Suprapubic skin (tissue), 4 donors: Measurements from ENCODE around the gene ERVW-1.

ENCODE experiments used
- EP300 ChIP-seq: sonication (generic); formaldehyde crosslinking; IDR thresholded peaks from one replicate; pipeline ENCODE4 v1.6.1; 2017; ENCODE audit warnings: antibody characterized with exemption
- POLR2A ChIP-seq, 2 donors: fragments of 450-650 bp; IDR thresholded peaks; one replicate each; pipeline ENCODE4 v1.6.1; 2017; ENCODE audit warnings: antibody characterized with exemption in 2 of 2, mild to moderate bottlenecking in 2 of 2, moderate library complexity in 2 of 2
- POLR2AphosphoS5 ChIP-seq, 3 donors: sonication (generic); formaldehyde crosslinking; IDR thresholded peaks; one replicate each; pipeline ENCODE4 v1.6.1; 2017; ENCODE audit warnings: antibody characterized with exemption in 3 of 3
- TF ChIP-seq, protein P1 (sequence below), 2 donors: fragments of 200-600 bp in 1 of 2; fragments of 450-650 bp in 1 of 2; sonication (generic) in 1 of 2; IDR thresholded peaks; one replicate each; pipeline ENCODE4 v1.5.1; 2016 to 2019; ENCODE audit warnings: antibody characterized with exemption in 2 of 2, mild to moderate bottlenecking in 1 of 2, moderate library complexity in 1 of 2

DNA sequence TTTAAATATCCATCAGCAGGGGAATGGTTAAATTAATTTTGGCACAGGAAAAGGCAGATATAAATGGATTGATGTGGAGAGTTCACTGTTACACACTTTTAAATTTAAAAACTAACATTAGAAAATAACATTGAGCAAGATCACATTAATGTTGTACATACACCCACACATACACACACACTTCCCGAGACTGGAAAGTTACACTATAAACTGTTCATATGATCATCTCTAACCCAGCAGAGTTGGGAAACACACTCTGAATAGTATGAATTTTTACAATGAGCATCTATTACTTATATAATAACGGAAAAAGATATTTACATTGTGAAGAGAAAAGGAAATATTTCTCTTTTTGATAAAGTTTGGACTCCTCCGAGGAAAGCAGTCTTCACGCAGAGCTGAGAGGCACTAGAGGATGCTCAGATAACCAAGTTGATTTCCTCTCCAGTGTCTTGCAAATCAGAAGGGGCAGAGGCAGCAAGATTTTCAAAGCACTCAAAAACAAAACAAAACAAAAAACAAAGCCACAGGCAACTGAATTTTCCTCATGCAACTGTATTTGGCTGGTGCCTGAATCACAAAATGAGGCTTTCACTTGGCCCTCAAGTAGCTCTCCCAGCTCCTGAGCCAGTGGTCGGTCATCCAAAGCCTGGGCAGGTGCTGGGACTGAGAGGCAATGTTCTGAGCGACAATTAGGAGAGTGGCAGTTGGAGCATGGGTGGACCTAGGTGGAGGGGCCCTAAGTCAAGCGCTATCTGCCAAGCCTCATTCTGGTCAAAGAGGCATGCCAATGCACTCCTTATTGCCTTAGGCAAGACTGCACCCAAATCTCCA lies 40.9 kb downstream of the ERVW-1 start:
- TF ChIP-seq, protein P1, sequence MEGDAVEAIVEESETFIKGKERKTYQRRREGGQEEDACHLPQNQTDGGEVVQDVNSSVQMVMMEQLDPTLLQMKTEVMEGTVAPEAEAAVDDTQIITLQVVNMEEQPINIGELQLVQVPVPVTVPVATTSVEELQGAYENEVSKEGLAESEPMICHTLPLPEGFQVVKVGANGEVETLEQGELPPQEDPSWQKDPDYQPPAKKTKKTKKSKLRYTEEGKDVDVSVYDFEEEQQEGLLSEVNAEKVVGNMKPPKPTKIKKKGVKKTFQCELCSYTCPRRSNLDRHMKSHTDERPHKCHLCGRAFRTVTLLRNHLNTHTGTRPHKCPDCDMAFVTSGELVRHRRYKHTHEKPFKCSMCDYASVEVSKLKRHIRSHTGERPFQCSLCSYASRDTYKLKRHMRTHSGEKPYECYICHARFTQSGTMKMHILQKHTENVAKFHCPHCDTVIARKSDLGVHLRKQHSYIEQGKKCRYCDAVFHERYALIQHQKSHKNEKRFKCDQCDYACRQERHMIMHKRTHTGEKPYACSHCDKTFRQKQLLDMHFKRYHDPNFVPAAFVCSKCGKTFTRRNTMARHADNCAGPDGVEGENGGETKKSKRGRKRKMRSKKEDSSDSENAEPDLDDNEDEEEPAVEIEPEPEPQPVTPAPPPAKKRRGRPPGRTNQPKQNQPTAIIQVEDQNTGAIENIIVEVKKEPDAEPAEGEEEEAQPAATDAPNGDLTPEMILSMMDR (IDR thresholded peaks at IDR 0.05): no peak
- TF ChIP-seq EP300 (no peak), POLR2AphosphoS5 (IDR thresholded peaks at IDR 0.05) (no peak), POLR2A (IDR thresholded peaks at IDR 0.05) (no peak)
